ENCODE data around the gene UTP11. TPM values are rescaled to one million over a fixed set of nuclear protein-coding genes. Genes with fewer than 3 reads are reported as not detected.

UTP11 gene
- total and polyA plus RNA-seq, 2 of the 8 experiments (the other 6 are each of a cell fraction or from before 2014, with no cell fraction given) = 19.5 to 60.5 TPM

DNA sequence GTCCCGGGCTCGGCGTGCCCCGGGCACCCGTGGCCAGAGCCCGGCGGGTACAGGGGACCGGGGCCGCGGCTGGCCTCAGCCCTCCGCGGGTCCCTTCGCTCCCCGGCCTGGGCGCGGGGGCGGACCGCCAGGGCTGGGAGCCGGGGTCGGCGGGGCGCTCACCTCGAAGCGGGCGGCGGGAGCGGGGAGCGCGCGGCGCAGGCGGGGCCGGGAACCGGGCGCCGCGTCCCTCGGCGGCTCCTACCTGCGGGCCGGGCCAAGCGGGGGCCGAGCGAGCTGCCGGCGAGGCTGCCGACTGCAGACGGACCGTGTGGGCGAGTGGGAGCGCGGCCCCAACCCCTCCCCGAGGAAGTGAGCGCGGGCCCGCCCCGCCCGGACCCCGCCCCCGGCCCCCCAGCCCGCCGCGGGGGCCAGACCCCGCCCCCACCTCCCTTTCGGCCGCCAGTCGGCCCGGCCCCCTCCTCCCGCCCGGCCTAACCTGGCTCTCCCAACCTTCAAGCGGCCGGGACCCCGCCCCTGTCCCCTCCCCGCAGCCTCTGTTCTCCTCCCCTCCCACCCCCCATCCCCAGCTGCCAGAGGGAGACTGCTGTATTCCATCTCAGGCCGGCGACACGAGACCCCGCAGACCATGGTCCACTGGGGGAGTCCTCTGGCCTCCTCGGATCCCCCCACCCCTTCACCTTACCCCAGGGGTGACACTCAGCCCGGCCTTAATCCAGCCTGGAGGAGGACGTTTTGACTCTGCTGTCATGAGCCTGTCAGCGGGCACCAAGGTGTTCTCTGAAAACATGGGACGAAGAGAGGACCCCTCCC, 7.1 kb upstream of the UTP11 start, which contains the start of gene FHL3:
Gene FHL3 (minus strand): TSS at position 320 of the 813 bp plus-strand sequence. CDS start 6,102 bp downstream, outside the sequence.
- POLR2A ChIA-PET (ENCODE audit: partially characterized antibody) = interaction anchor here (0.6 kb wide), 1 partner anchor 27 kb away, joined by 3 read pairs; no protein-coding TSS in a partner anchor
- Histone ChIP-seq H3K14ac (ENCODE audit: insufficient read length) (no peak within 1 kb of the TSS), H3K9ac (replicated peaks in 1 of 4; ENCODE audit: extremely low read depth in 1 of 4, low read depth in 3 of 4, low read length in 3 of 4) (peak within 1 kb of the TSS; percentile 38 to 76 (median 52); a peak in 5 of 7 replicates), H3K79me2 (ENCODE audit: control insufficient read depth in 1 of 2, insufficient read depth in 2 of 2, low read length in 2 of 2) (peaks cover 0 to 21% of the 10 kb centered on the region in 2 experiments; a peak in 3 of 4 replicates), H3K36me3 (ENCODE audit: control insufficient read depth in 2 of 4, insufficient read depth in 4 of 4, low read length in 3 of 4) (no peaks in the 10 kb centered on the region), H2BK12ac (ENCODE audit: low read depth, low read length) (peak within 1 kb of the TSS; percentile 53; the same call in 1 of the 2 replicates), H2BK15ac (ENCODE audit: low read length) (peak within 1 kb of the TSS; percentile 88; the same call in 1 of the 2 replicates), H2BK5ac (ENCODE audit: low read depth, low read length) (peak within 1 kb of the TSS; percentile 52; the same call in 1 of the 2 replicates), H3K56ac (replicated peaks; ENCODE audit: insufficient read length, low read depth, low read length) (peak within 1 kb of the TSS; percentile 43), H3K18ac (ENCODE audit: extremely low read depth, low read length) (peak within 1 kb of the TSS; percentile 62), H3K23me2 (ENCODE audit: low read depth, low read length) (peaks cover 7% of the 10 kb centered on the region), H3K4ac (replicated peaks; ENCODE audit: insufficient read length, low read depth, low read length) (peak within 1 kb of the TSS; percentile 36), H3K4me2 (ENCODE audit: insufficient read depth in 1 of 2, low read depth in 2 of 2, low read length in 2 of 2) (peak within 1 kb of the TSS; percentile 86 to 93), H4K5ac (ENCODE audit: insufficient read length, low read depth, low read length) (peak within 1 kb of the TSS; percentile 62), H3K27ac (ENCODE audit: low read depth, low read length) (no peak within 1 kb of the TSS), H2AK5ac (ENCODE audit: low read depth, low read length) (no peak within 1 kb of the TSS; the same call in 1 of the 2 replicates), H3K4me3 (ENCODE audit: extremely low read depth in 1 of 4, insufficient read depth in 2 of 4, low read depth in 3 of 4, low read length in 4 of 4) (peak within 1 kb of the TSS; percentile 60 to 72 (median 66)), H3K9me3 (ENCODE audit: insufficient read depth in 2 of 2, low read depth in 1 of 2, low read length in 1 of 2) (no peaks in the 10 kb centered on the region), H4K8ac (ENCODE audit: extremely low read depth, insufficient read depth, low read length) (no peak within 1 kb of the TSS), H3K27me3 (replicated peaks in 1 of 4; ENCODE audit: control insufficient read depth in 3 of 4, extremely low read depth in 1 of 4, insufficient read depth in 3 of 4, low read length in 3 of 4) (peaks cover 0 to 3% (median 2%) of the 10 kb centered on the region in 4 experiments; a peak in 2 of 7 replicates), H2AFZ (ENCODE audit: low read length) (no peak within 1 kb of the TSS), H3K4me1 (replicated peaks in 1 of 4; ENCODE audit: control insufficient read depth in 3 of 4, insufficient read depth in 4 of 4, low read length in 3 of 4) (peaks cover 22 to 44% (median 30%) of the 10 kb centered on the region in 4 experiments), H4K91ac (replicated peaks; ENCODE audit: insufficient read length, low read length) (no peak within 1 kb of the TSS), H3K23ac (ENCODE audit: insufficient read length) (no peak within 1 kb of the TSS), H4K20me1 (replicated peaks in 1 of 2; ENCODE audit: control insufficient read depth in 1 of 2, insufficient read depth in 2 of 2, low read length in 2 of 2) (no peaks in the 10 kb centered on the region), H2BK20ac (ENCODE audit: low read length) (peak within 1 kb of the TSS; percentile 48; the same call in 1 of the 2 replicates), H2BK120ac (replicated peaks; ENCODE audit: low read depth, low read length) (no peak within 1 kb of the TSS), H3K79me1 (ENCODE audit: low read depth, low read length) (peaks cover 4% of the 10 kb centered on the region; the same call in 1 of the 2 replicates)
- FAIRE-seq (no peak), DNase-seq (ENCODE audit: low read depth in 1 of 2, low spot score in 2 of 2) (peak in 1 of 2 experiments; percentile 80)
- 8% methylated on average over 29 of the region's 83 CpGs; no CpG with 5 or more reads in 1 of the 2 experiments for WGBS, 2 experiments (ENCODE audit: extremely low coverage in 1 of 2, insufficient coverage in 1 of 2, insufficient read length in 1 of 2, insufficient replicate concordance in 2 of 2, low coverage in 1 of 2, low lambda C conversion rate in 2 of 2, missing lambda C conversion rate in 1 of 2)
- CTCF ChIA-PET (ENCODE audit: partially characterized antibody) = no interaction called here
- TF ChIP-seq TCF12 (IDR thresholded peaks at IDR 0.05; ENCODE audit: low read depth, low read length) (no peak), RXRA (IDR thresholded peaks at IDR 0.05; ENCODE audit: insufficient read depth, low read depth, low read length) (no peak), SIN3A (conservative IDR thresholded peaks at IDR 0.05 in 1 of 2, IDR thresholded peaks at IDR 0.05 in 1 of 2; ENCODE audit: low read depth in 1 of 2, low read length in 2 of 2) (0 out of 4 replicates have a peak, but pooled peaks of 1 of the 2 experiments have one; percentile 64), USF2 (IDR thresholded peaks at IDR 0.05; ENCODE audit: low read length) (no peak), NANOG (IDR thresholded peaks at IDR 0.05; ENCODE audit: insufficient read depth, low read depth, low read length, poor library complexity, severe bottlenecking) (no peak), PHF8 (conservative IDR thresholded peaks at IDR 0.05; ENCODE audit: low read depth, low read length) (0 out of 2 replicates have a peak, but pooled peaks have one; percentile 17), KDM4A (IDR thresholded peaks at IDR 0.05; ENCODE audit: low read depth, low read length, severe bottlenecking) (no peak), TAF1 (IDR thresholded peaks at IDR 0.05; ENCODE audit: low read depth, low read length) (peak; percentile 72), RBBP5 (IDR thresholded peaks at IDR 0.05; ENCODE audit: borderline replicate concordance, low read depth, low read length) (0 out of 2 replicates have a peak, but pooled peaks have one; percentile 40)
